Measurements from ENCODE around the gene CD2BP2.
"Not testable (repeated sequence)": the region's sequence is repeated elsewhere in the genome, so short reads cannot be mapped to it uniquely, and the experiment has no call there.

CD2BP2 gene

DNA sequence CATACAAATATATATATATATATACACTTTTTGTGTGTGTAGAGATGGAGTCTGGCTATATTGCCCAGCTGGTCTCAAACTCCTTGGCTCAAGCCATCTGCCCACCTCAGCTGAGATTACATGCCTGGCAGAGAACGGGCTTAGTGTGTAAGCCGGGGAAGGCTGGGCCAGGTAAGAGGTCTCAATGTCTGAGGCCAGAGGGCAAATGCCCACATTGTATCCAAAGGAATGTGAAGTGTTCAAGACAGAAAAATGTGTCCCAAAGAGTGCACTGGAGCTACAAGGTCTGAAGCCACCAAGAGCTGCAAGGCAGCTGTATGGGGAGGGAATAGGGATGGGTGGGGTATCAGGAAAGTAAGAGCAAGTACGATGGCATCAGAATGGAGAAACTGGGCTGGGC, 8.8 kb downstream of the CD2BP2 start:
- no peak for TF ChIP-seq CTCF (IDR thresholded peaks at IDR 0.05; ENCODE audit: low read depth, low read length, missing control alignments)
- in situ Hi-C loops (cut with HindIII; ENCODE audit: low sequenced_read_pairs): no loop called here
- no peak for DNase-seq (ENCODE audit: low read depth)
- no peak overlapping the region for H3K4me3 ChIP-seq (ENCODE audit: low read depth, low read length)

DNA sequence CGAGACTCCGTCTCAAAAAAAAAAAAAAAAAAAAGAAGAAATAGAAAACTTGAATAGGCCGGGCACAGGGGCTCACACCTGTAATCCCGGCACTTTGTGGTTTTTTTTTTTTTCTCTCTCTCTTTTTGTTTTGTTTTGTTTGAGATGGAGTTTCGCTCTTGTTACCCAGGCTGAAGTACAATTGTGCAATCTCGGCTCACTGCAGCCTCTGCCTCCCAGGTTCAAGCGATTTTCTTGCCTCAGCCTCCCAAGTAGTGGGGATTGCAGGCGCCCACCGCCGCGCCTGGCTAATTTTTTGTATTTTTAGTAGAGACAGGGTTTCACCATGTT, 11.7 kb downstream of the CD2BP2 start:
- in situ Hi-C loops (cut with HindIII; ENCODE audit: low sequenced_read_pairs); DNase-seq (ENCODE audit: low read depth); H3K4me3 ChIP-seq (ENCODE audit: low read depth, low read length): not testable (repeated sequence)

- in situ Hi-C loops (cut with HindIII; ENCODE audit: low sequenced_read_pairs): no loop called here
- H3K4me3 ChIP-seq (ENCODE audit: low read depth, low read length): no peak overlapping the region
- no peak for TF ChIP-seq CTCF (IDR thresholded peaks at IDR 0.05; ENCODE audit: low read depth, low read length, missing control alignments)
- DNase-seq (ENCODE audit: low read depth): no peak
Measured at GRCh38 chr16:30342751-30343490, 12.2 kb downstream of the CD2BP2 start.

DNA sequence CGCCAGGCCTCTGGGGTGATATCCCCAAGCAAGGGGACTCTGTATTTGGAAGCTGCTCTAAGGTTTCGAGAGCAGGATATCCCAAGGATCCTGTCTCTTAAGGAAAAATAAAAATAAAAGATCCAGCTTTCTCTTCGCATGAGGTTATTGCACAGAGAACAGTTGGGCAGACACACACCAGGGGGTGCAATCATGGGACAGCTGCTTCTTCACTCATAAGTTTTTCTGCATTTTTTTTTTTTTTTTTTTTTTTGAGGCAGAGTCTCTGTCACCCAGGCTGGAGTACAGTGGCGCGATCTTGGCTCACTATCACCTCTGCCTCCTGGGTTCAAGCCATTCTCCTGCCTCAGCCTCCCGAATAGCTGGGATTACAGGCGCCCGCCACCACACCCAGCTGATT, 13.1 kb downstream of the CD2BP2 start:
- DNase-seq (ENCODE audit: low read depth); H3K4me3 ChIP-seq (ENCODE audit: low read depth, low read length); in situ Hi-C loops (cut with HindIII; ENCODE audit: low sequenced_read_pairs): not testable (repeated sequence)

DNA sequence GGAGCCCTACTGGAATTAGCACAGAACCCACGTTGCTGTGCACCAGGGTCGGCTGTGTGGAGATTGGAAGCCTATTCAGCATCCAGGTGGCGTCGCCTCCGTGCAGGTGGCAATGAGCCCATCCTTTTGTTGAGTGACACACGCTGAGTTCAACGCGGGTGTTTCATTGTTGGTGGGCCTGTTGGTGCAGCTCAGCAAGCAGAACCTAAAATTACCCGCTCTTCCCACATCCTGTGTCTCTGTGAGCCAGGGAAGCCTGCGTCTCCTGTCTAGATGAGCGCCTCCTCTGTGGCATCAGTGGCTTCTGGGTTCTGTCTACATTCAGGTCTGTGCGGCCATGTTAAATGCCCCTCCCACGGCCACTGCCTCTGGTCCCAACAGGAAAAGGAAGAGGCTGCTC, 14.5 kb downstream of the CD2BP2 start:
- no peak for DNase-seq (ENCODE audit: low read depth)
- no peak overlapping the region for H3K4me3 ChIP-seq (ENCODE audit: low read depth, low read length)
- in situ Hi-C loops (cut with HindIII; ENCODE audit: low sequenced_read_pairs): no loop called here
- no peak for TF ChIP-seq CTCF (IDR thresholded peaks at IDR 0.05; ENCODE audit: low read depth, low read length, missing control alignments)

DNA sequence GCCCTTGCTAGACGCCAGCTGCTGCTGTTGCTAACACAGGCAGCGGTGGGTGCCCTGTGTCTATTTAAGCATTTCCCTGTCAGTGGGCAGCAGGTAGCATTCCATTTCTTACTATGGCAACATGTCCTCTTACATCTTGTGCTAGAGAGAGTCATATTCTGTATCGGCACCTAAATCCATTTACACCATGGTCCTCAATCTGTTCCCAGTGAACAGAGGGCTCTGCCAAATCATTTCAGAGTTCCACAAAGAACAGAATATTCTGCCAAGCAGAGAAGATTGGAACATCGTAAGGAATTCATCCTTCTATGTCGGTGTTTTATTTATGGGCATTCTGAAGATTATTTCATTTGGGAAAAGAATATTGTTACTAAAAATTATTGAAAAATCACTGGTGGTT, 16.4 kb downstream of the CD2BP2 start:
- DNase-seq (ENCODE audit: low read depth); in situ Hi-C loops (cut with HindIII; ENCODE audit: low sequenced_read_pairs); H3K4me3 ChIP-seq (ENCODE audit: low read depth, low read length): not testable (repeated sequence)

GRCh38 chr16:30337964-30338357, 17.1 kb downstream of the CD2BP2 start:
- not testable (repeated sequence) for DNase-seq (ENCODE audit: low read depth)

GRCh38 chr16:30335598-30336474, 19.3 kb downstream of the CD2BP2 start:
- in situ Hi-C loops (cut with HindIII; ENCODE audit: low sequenced_read_pairs): no loop called here
- TF ChIP-seq CTCF (IDR thresholded peaks at IDR 0.05; ENCODE audit: low read depth, low read length, missing control alignments): no peak
- DNase-seq (ENCODE audit: low read depth): no peak

More at GRCh38 chr16:30337964-30338357, 17.1 kb downstream of the CD2BP2 start:
- H3K4me3 ChIP-seq (ENCODE audit: low read depth, low read length); in situ Hi-C loops (cut with HindIII; ENCODE audit: low sequenced_read_pairs): not testable (repeated sequence)

DNA sequence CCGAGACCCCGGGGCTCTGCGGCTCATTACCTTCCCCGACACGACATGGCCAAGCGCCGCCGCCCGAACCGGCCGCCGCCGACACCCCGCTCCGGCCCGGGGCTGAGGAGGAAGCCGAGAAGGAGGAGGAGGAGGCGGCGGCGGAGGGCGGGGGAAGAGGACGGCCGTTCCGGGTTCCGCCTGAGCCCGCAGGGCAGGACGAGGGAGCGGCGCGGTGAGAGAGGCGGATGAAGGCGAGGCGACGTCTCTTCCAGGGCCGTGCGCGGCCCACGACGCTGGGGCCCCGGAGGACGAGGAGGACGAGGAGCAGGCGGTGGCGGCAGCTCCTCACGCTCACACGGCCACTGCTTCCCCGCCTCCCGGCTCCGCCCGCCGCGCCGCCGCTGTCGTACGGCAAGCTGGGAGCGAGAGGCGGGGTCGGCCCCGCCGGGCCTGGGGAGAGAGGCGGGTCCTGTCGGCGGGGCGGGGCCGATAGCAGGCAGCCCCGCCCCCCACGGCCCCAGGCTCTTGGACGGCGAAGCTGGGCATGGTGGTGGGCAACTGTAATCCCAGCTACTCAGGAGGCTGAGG, 20.0 kb downstream of the CD2BP2 start:
- in situ Hi-C loops (cut with HindIII; ENCODE audit: low sequenced_read_pairs); DNase-seq (ENCODE audit: low read depth): not testable (repeated sequence)
- peak overlapping the region; percentile 61 for H3K4me3 ChIP-seq (ENCODE audit: low read depth, low read length)

More at GRCh38 chr16:30335598-30336474, 19.3 kb downstream of the CD2BP2 start:
- peak overlapping the region; percentile 61 for H3K4me3 ChIP-seq (ENCODE audit: low read depth, low read length)

GRCh38 chr16:30334473-30334989, 20.6 kb downstream of the CD2BP2 start:
- H3K4me3 ChIP-seq (ENCODE audit: low read depth, low read length): peak overlapping the region; percentile 61
- DNase-seq (ENCODE audit: low read depth); in situ Hi-C loops (cut with HindIII; ENCODE audit: low sequenced_read_pairs): not testable (repeated sequence)

DNA sequence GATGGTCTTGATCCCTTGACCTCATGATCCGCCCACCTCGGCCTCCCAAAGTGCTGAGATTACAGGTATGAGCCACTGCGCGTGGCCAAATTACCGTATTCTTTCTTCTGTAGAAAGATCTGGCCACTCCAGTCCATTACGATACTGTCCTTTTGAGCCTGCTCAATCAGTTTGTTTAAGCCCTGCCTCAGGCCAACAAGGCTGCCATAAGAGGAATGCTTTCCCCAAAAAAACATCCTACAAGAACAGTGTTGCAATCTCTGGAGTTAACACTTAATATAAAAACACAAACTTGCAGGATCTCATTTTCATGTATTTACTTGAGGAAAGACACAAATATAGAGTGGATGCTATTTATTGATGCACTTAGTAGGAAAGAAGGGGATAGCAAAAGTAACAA, 30.9 kb downstream of the CD2BP2 start:
- DNase-seq (ENCODE audit: low read depth); in situ Hi-C loops (cut with HindIII; ENCODE audit: low sequenced_read_pairs): not testable (repeated sequence)

DNA sequence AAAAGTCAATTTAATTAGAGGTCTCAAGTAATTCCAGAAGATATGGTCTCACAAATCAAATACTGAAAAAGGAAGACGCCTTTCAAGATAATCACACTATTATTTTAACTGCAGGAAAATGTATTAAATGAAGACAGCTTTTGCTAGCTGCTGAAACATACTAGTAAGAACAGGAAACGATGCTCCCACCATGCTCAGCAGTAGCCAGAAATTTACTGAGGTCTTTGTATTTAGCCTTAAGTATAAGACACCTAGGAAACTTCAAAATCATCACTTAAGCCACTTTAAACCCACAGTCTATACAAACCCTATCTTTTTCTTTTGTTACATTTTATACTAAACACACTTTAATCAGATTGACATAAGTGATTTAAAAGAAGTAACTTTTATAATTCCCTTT, 36.5 kb downstream of the CD2BP2 start:
- in situ Hi-C loops (cut with HindIII; ENCODE audit: low sequenced_read_pairs); H3K4me3 ChIP-seq (ENCODE audit: low read depth, low read length); DNase-seq (ENCODE audit: low read depth): not testable (repeated sequence)

More for the DNA sequence above, 30.9 kb downstream of the CD2BP2 start:
- H3K4me3 ChIP-seq (ENCODE audit: low read depth, low read length): not testable (repeated sequence)

Data from astrocyte of the cerebellum (primary cell).